ENCODE data around the gene FAM120A.

The FAM120A gene

DNA sequence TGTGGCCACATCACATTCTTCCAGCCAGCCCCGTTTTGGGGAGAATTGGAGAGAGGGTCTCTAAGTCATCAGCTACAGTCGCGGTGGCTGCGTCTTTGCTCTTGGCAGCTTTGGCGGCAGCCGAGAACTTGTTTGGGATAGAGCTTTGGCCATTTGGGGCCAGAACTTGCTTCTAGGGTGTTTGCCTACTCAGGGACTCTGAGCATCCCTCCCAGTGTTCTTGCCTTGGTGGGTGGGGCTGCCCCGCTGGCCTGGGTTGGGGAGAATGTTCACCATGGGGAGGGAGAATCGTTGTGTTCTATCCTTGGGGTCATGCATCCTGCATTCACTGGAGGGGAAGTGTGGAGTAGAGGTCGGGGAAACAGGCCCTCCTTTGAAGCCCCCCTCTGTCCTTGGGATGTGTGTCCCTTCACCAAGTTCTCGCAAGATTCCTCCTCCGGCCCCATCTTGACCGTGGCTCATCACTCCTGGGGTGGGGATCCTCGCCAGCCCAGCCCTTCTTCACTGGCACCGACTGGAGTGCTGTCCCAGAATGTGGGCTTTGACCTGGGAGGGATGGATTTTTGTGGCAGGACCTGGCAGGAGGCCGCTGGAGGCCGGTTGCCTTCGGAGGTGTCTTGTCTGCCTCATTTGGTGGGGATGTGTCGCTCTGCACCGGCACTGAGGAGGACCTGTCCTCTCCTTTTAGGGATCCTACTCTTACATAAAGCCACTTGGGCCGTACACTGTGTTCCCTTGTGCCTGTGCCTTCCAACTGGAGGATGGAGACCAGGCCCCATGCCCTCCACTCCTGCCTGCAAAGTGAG lies 128.4 kb downstream of the FAM120A start:
- no peak for DNase-seq (ENCODE audit: low read depth)

DNA sequence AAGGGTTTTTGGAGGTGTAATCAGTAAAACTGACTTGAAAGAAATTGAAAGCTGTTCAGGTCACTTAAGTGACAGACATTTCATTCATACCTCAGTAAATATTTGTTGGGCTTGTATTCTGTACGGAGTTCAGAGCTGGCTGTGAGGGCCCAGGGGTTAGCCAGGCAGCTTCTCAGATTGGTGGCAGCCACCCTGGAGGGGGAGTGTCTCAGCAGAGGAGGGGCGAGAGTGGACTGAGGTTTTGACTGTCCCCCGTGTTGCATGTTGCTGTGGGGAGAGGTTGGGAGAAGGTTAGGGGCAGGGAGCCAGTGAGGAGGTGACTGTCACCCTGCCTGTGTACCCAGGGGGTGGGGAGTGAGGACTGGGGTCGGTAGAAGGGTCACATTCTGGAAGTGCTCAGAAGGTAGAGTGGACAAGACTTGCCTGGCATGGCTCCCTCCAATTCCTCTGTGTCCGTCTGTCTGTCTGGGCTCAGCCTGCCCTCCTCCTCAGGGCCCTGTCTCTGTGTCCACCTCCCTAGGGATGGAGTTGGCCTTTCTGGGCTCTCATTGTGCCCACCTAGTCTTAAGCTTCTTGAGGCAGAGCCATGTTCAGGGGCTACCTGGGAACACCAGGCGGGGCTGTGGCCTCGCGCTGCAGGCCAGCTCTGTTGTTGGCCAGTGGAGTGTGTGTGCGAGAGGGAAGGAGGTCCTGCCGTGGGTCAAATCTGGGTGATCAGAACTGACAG lies 129.3 kb downstream of the FAM120A start:
- DNase-seq (ENCODE audit: low read depth), result no peak

DNA sequence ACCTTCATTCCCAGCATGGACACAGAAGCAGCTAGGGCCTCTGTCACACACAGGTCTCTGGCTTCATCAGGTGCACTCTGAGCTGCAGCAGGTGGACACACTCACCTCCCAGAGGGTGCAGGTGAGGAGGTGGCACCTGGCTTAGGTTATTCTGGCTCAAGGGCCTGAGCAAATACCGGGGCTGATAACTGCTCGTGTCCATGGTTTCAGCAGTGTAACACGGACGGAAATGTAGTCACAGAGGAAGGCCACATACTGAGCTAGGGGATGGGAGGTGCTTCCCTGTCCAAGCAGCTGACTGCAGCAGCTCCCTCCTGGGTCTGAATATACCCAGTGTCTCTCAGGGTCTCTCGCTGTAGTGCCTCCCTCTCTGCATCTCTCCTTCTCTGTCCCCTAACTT lies 130.6 kb downstream of the FAM120A start:
- DNase-seq (ENCODE audit: low read depth), result no peak

DNA sequence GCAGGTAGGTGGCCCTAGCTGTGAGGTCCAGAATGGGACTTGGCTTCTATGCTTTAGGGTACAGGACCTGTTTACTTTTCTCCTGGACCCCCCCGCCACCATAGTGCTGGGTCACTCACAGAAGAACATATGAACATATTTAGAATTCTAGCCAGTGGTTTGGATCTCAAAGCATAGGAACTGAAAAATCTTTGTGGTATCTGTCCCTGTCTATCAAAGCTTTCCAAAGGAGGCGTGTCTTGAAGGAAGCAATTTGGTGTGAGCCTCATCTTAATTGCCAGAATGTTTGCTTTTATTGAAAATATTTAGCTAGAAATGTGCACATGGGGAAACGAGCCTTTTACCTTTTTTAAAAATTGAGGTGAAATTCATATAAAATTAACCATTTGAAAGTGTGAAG lies 131.1 kb downstream of the FAM120A start:
- DNase-seq (ENCODE audit: low read depth), result no peak

DNA sequence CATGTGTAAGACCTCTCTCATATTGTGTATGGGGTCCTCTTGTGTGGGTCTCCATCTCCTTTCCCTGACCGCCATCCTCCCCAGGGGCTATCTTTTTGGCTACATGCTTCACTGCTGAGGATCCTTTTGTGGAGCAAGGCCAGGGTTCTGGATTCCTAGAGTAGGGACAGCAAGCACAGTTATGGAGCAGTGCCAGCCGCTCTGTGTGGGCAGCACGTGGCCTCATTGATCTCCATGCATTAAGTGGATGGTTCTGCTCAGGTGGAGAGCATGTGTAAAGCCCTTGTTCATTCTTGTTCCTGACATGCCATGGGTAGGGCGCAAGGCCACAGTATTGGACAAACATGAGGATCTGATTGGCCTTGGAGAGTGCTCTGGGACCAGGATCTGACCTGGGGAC lies 133.8 kb downstream of the FAM120A start:
- no peak for DNase-seq (ENCODE audit: low read depth)

GRCh38 chr9:93585695-93586094 lies 134.2 kb downstream of the FAM120A start:
- no peak for DNase-seq (ENCODE audit: low read depth)

DNA sequence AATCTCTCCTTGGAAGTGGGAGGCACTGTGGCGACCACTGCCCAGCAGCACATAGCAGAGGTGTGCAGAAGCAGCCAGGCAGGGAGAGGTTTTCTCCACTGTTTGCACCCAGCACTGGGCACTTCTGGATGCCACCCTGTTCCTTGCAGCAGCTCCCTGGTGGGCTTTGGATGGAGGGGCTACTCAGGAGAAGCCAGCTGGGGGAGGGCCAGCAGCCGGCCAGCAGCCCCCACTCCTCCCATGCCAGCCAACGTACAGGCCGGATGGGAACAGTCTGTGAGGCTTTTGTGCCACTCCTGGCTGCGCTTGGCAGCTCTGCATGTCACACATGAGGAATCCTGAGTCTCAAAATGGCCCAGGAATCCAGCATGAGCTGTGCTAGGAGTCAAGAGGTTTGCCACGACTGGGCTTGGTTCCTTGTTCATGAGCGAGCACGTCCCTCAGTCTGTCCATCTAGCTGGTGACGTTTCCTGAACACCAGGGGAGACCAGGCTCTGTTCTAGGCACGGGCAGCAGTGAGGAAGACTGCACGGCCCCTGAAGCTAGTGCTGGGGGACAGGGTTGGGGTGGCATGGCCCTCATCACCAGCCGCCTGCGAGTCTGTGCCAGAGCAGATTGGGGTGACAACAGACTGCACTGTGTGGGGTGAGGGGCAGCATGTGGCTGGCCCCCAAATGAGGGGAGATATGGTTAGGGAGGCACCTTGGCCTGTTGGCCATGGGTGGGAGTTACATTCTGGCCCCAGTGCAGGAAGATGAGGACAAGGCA lies 135.0 kb downstream of the FAM120A start:
- DNase-seq (ENCODE audit: low read depth), result no peak

DNA sequence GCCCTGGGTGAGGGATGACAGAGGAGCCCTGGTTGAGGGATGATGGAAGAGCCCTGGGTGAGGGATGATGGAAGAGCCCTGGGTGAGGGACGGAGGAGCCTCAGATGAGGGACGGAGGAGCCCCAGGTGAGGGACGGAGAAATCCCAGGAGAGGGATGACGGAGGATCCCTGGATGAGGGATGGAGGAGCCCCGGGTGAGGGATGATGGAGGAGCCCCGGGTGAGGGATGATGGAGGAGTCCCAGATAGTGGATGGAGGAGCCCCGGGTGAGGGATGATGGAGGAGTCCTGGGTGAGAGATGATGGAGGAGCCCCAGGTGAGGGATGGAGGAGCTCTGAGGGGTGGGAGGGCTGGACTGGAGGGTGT lies 135.8 kb downstream of the FAM120A start:
- DNase-seq (ENCODE audit: low read depth), result no peak

DNA sequence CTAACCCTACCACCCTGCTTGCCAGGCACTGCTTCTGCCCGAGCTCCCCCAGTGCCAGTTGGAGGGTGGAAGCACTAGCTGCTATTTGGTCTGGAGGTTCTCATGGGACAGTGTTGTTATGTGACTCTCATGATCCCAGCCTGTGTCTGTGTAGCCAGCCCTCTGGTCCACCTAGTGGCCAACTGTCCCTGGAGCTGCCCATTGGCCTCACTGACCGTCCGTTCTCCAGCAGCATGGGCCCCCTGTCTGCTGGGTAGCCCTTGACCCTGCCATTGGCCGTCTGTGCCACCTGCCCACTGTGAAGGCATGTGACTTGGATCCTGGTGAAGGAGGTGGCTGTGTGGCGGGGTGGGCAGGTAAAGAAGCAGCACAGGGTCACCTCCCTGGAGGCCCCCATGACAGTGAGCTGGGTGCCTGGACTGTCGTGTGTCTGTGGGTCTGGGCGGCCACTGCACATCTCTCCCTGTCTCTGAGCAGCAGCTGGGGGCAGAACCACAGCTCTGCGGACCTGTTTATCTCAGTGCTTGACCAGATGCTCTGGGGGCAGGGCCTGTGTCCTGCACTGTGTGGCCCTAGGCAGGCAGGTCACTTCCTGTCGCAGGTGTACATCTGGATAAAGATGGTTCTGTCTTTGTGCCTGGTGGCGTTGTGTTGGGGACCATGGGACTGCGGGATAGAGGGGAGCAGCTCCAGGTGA lies 136.3 kb downstream of the FAM120A start:
- no peak for DNase-seq (ENCODE audit: low read depth)

DNA sequence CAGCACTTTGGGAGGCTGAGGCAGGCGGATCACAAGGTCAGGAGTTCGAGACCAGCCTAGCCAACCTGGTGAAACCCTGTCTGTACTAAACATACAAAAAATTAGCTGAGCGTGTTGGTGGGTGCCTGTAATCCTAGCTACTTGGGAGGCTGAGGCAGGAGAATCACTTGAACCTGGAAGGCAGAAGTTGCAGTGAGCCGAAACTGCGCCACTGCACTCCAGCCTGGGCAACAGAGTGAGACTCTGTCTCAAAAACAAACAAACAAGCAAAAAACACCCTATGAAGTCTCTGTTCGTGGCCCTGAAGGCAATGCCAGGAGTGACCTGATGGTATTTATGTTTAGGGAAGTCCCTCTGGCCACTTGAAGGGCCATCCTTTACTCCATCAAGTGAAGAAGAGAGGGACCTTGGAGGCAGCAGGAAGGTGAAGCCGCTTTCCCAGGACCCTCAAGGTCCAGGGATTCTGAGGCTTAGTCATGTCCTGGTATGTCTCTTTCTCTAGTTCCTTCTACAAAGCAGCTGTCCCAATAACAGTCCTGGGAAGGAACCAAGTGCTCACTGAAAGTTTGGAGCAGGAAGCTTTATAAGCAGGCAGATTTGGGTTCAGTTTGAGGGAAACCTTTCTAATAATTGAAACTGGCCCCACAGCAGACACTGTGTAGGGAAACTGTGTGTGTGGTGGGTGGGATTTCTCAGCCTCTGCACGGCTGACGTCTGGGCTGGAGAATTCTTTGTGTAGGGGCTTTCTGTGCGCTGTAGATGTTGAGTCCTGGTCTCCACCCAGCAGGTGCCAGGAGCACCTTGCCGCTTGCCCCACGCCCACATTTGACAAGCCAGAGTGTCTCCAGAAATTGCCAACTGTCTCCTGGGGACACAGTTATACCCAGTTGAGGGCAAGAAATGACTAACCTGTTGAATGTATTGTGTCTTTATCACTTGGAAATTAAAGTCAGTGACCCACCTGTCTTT lies 137.4 kb downstream of the FAM120A start:
- no peak for DNase-seq (ENCODE audit: low read depth)

GRCh38 chr9:93589688-93590087 lies 138.2 kb downstream of the FAM120A start:
- DNase-seq (ENCODE audit: low read depth), result no peak

DNA sequence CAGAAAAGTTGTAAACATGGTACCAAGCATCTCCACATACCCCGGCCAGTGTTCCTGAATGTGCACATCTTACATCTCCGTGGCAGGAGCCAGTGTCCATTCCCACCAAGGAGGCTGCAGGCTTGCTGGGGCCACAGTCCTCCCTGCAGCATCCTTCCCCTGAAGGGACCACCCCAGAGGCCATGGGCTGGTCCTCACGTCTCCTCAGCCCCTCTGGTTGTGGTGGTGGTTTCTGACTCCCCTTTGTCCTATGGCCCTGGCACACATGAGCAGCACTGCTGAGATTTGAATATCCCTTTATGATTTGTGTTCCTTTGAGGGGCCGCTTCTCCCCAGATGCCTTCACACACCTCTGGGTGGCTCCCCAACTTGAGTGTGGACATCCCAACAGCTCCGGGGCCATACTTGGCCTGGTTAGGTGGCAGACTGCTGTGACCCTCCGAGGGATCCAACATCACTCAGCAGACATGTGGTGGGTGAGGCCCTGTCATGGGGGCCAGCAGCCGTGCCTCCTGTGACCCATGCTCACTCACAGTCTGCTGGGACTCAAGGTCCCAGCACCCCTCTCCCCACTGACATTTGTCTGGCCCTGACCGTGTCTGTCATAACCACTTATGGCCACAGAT lies 139.2 kb downstream of the FAM120A start:
- DNase-seq (ENCODE audit: low read depth), result no peak

GRCh38 chr9:93591301-93592007 lies 140.0 kb downstream of the FAM120A start:
- no peak for DNase-seq (ENCODE audit: low read depth)

DNA sequence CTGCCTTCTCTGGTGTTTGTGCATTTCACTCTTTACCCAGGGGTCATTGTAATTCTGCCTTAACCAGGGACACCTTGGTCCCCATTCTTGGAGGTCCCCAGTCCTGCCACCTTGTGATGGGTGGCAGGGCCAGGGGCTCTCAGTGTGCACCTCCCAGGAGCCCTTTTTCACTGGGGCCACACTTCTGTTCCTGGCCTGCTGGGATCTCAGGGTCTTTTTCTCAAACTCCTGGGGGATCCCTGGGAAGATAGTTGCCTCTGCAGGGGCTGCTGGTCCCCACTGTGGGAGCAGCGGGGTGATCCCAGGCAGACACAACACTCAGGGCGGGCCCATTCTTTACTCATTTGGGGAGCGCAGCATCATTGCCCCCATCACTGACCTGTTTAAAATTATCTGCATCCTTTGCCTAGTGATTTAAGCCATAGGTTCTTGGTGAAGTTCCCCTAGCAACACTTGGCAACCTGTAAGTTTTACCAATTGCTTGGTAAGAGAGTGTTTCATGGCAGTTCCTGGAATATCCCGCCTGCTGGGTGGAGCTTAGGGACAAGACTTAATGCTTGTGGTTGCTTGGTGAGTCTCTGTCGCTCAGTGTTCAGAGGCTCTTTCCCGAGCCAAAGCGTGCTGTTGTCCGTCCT lies 140.6 kb downstream of the FAM120A start:
- DNase-seq (ENCODE audit: low read depth), result no peak

DNA sequence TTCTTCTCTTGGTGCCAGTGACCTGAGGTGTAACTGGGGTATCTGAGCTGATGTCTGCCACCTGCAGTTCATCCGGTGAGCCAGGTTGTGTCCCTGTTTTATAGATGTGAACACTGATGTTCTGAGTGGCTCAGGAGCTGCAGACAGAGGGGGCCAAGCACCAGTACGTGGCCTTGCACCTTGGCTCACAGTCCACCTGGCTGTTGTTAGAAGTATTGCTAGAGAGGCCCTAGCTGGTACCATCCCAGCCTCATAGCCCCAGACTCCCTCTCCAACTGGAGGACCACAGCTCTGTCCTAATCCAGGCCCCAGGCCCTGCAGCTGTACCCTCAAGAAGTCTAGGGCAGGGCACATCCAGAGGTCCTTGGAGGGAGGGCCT lies 141.1 kb downstream of the FAM120A start:
- no peak for DNase-seq (ENCODE audit: low read depth)

GRCh38 chr9:93593144-93593658 lies 141.7 kb downstream of the FAM120A start:
- no peak for DNase-seq (ENCODE audit: low read depth)

DNA sequence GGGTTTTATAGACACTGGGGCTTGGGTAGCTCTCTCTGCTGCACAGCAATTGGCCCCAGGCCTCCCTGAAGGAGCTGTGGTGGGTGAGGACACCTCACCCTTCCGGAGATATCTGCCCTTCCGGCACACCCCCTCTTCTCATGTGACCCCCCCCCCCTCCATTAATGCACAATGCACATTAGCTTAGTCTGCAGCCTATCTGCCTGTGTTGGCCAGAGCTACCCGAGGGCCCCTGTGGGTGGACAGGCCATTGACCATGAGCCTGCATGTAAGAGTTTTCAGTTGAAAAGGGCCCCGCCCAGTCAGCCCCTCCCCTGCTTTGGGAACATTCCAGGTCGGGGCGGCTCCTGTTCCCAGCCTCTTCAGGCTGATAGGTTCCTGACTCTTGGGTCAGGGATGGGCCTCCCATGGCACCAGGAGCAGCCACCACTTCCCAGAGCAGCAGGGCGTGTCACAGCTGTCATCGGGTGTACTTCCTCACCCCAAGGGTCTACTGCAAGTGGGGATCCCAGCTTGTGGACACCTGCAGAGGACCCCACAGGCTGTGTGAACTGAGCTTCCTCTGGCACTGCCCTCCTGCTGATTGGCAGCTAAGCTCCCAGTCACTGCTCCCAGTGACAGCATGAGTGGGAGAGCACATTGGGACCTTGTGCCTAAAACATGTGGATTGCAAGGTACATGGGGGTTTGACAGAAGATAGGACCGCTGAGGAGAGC lies 142.7 kb downstream of the FAM120A start:
- DNase-seq (ENCODE audit: low read depth), result no peak

- no peak for DNase-seq (ENCODE audit: low read depth)
Measured at GRCh38 chr9:93595461-93595860, 144.0 kb downstream of the FAM120A start.
